Measurements from ENCODE around the gene BPIFB2.

Gene BPIFB2

DNA sequence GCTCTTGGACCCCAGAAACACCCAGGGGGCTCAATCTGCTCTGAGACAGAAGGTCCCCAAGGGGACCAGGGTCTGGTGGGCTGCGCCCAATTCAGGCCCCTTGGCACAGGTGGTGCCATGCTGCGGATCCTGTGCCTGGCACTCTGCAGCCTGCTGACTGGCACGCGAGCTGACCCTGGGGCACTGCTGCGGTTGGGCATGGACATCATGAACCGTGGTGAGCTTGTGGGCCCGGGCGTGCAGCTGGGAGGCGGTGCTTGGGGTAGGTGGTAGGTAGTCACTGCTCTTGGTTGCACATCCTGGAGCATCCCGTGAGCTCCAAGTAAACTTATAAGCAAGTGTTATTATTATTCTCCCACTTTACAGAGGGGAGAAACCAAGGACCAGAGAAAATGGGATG is 24.0 kb downstream of the BPIFB2 start, which contains the start of gene BPIFB6:
TSS of gene BPIFB6 (plus strand) at position 118 of the 400 bp plus-strand sequence. CDS start at position 118, 0 bp downstream.
- H2AFZ ChIP-seq (ENCODE audit: low read depth) = no peak within 1 kb of the TSS
- TF ChIP-seq, protein P1, sequence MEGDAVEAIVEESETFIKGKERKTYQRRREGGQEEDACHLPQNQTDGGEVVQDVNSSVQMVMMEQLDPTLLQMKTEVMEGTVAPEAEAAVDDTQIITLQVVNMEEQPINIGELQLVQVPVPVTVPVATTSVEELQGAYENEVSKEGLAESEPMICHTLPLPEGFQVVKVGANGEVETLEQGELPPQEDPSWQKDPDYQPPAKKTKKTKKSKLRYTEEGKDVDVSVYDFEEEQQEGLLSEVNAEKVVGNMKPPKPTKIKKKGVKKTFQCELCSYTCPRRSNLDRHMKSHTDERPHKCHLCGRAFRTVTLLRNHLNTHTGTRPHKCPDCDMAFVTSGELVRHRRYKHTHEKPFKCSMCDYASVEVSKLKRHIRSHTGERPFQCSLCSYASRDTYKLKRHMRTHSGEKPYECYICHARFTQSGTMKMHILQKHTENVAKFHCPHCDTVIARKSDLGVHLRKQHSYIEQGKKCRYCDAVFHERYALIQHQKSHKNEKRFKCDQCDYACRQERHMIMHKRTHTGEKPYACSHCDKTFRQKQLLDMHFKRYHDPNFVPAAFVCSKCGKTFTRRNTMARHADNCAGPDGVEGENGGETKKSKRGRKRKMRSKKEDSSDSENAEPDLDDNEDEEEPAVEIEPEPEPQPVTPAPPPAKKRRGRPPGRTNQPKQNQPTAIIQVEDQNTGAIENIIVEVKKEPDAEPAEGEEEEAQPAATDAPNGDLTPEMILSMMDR (conservative IDR thresholded peaks at IDR 0.05; ENCODE audit: low read depth, low read length) = no peak
- no peak within 1 kb of the TSS for H3K4me2 ChIP-seq
- no peak within 1 kb of the TSS for H3K9ac ChIP-seq
- no peaks in the 10 kb centered on the region for H3K36me3 ChIP-seq (ENCODE audit: insufficient read depth)
- H4K20me1 ChIP-seq (ENCODE audit: insufficient read depth) = no peaks in the 10 kb centered on the region
- H3K4me1 ChIP-seq (ENCODE audit: low read depth, poor library complexity, severe bottlenecking) = no peaks in the 10 kb centered on the region
- peaks cover 20% of the 10 kb centered on the region; the same call in 1 of the 2 replicates for H3K27me3 ChIP-seq (ENCODE audit: insufficient read depth, low read depth)
- H3K4me3 ChIP-seq (IDR thresholded peaks at IDR 0.05; ENCODE audit: insufficient read depth, low read depth, low read length) = no peak within 1 kb of the TSS
- H3K79me2 ChIP-seq (ENCODE audit: insufficient read depth, low read depth) = no peaks in the 10 kb centered on the region
- no peak within 1 kb of the TSS for H3K27ac ChIP-seq

DNA sequence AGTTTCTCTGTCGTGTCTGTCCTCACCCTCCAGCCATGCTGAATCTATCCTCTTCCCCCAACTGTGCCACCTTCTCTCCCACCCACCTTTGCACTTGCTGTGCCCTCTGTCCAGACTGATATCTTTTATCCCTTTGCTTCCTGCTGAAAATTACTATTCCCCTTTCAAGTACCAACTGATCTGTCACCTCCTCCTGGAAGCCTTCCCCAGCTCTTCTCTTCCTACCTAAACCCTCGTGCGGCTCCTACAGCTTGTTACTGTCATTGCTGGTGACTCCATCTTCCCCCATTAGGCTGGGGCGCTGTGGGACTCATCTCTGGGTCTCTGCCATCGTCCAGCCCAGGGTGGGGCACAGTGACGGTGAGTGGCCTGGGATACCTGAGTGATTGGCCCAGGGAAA is 25.1 kb downstream of the BPIFB2 start:
- Histone ChIP-seq H3K79me2 (ENCODE audit: insufficient read depth, low read depth) (no peaks in the 10 kb centered on the region), H3K27ac (no peak overlapping the region), H3K27me3 (ENCODE audit: insufficient read depth, low read depth) (peaks cover 14% of the 10 kb centered on the region; the same call in 1 of the 2 replicates), H3K4me2 (no peak overlapping the region), H3K36me3 (ENCODE audit: insufficient read depth) (no peaks in the 10 kb centered on the region), H2AFZ (ENCODE audit: low read depth) (no peak overlapping the region), H4K20me1 (ENCODE audit: insufficient read depth) (no peaks in the 10 kb centered on the region), H3K9ac (no peak overlapping the region), H3K4me3 (IDR thresholded peaks at IDR 0.05; ENCODE audit: insufficient read depth, low read depth, low read length) (no peak overlapping the region), H3K4me1 (ENCODE audit: low read depth, poor library complexity, severe bottlenecking) (no peaks in the 10 kb centered on the region)
- TF ChIP-seq, protein P1 (conservative IDR thresholded peaks at IDR 0.05; ENCODE audit: low read depth, low read length) = no peak

DNA sequence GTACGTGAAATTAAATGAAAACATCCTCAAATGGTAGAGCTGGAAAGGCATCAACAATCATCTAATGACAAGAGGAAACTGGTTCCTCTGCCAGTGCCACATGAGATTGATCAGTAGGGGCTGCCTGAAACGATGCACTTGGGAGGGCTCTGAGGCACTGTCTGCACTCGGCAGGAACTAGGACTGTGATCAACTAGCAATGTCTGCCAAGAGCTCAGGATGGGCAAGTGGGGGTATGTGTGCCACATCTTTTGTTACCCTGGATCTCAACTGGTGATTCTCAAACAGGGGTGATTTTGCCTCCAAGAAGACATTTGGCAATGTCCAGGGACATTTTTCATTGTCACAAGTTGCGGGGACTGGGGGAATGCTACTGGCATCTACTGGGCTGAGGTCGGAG is 25.9 kb downstream of the BPIFB2 start:
- H4K20me1 ChIP-seq (ENCODE audit: insufficient read depth) = no peaks in the 10 kb centered on the region

DNA sequence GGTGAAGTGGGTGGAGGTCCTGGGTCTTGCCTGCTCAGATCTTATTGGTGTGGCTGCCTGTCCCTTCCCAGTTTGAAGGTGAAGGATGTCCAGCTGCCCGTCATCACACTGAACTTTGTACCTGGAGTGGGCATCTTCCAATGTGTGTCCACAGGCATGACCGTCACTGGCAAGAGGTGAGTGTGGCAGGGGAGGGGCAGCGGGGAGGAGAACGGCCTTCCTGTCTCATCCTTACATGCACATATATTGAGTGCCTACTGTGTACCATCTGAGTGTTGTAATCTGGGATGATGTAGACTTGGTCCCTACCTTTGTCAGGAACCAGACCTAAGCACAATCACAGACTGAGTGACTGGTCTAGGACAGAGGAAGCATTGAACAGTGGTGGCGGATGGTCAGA is 26.6 kb downstream of the BPIFB2 start:
- no peak overlapping the region for H3K9ac ChIP-seq
- H4K20me1 ChIP-seq (ENCODE audit: insufficient read depth) = no peaks in the 10 kb centered on the region
- no peak overlapping the region for H2AFZ ChIP-seq (ENCODE audit: low read depth)
- no peaks in the 10 kb centered on the region for H3K36me3 ChIP-seq (ENCODE audit: insufficient read depth)
- H3K4me1 ChIP-seq (ENCODE audit: low read depth, poor library complexity, severe bottlenecking) = no peaks in the 10 kb centered on the region
- H3K27ac ChIP-seq = no peak overlapping the region
- TF ChIP-seq, protein P1 (conservative IDR thresholded peaks at IDR 0.05; ENCODE audit: low read depth, low read length) = no peak
- H3K4me2 ChIP-seq = no peak overlapping the region
- H3K4me3 ChIP-seq (IDR thresholded peaks at IDR 0.05; ENCODE audit: insufficient read depth, low read depth, low read length) = no peak overlapping the region
- peaks cover 14% of the 10 kb centered on the region; the same call in 1 of the 2 replicates for H3K27me3 ChIP-seq (ENCODE audit: insufficient read depth, low read depth)
- no peaks in the 10 kb centered on the region for H3K79me2 ChIP-seq (ENCODE audit: insufficient read depth, low read depth)

More for the DNA sequence above, 25.9 kb downstream of the BPIFB2 start:
- Histone ChIP-seq H2AFZ (ENCODE audit: low read depth) (no peak overlapping the region), H3K27ac (no peak overlapping the region), H3K4me3 (IDR thresholded peaks at IDR 0.05; ENCODE audit: insufficient read depth, low read depth, low read length) (no peak overlapping the region), H3K27me3 (ENCODE audit: insufficient read depth, low read depth) (peaks cover 14% of the 10 kb centered on the region; the same call in 1 of the 2 replicates), H3K4me2 (no peak overlapping the region), H3K4me1 (ENCODE audit: low read depth, poor library complexity, severe bottlenecking) (no peaks in the 10 kb centered on the region), H3K79me2 (ENCODE audit: insufficient read depth, low read depth) (no peaks in the 10 kb centered on the region), H3K36me3 (ENCODE audit: insufficient read depth) (no peaks in the 10 kb centered on the region), H3K9ac (no peak overlapping the region)
- TF ChIP-seq, protein P1 (conservative IDR thresholded peaks at IDR 0.05; ENCODE audit: low read depth, low read length) = no peak

Measured in KMS-11 (cell line).